ENCODE data around the gene BCL2L15.

The BCL2L15 gene

DNA sequence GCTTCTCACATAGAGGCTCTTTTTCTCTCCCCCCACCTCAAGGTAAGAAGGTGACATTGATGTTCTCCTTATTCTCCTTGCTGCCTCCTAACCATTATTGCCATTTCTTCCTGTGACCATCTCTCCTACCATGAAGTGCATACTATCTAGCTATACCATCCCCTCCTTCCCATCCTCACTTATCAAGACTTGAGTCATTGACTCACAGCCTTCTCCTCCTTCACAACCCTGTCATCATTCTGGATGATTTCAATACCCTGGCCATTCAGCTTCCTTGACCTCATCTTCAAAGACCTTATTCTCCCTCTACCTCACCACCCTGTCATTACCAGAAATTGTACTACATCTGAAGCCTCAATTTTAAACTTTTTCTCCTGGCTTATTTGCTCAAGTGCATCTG is 30.9 kb upstream of the BCL2L15 start:
- H3K9me3 ChIP-seq (ENCODE audit: control insufficient read depth, insufficient read depth, low read length): no peaks in the 10 kb centered on the region
- no peaks in the 10 kb centered on the region for H3K4me1 ChIP-seq (ENCODE audit: insufficient read depth, low read length)
- no peaks in the 10 kb centered on the region for H3K36me3 ChIP-seq (ENCODE audit: insufficient read depth, low read length)
- no peak overlapping the region for H3K9ac ChIP-seq (ENCODE audit: low read depth, low read length)

GRCh38 chr1:113917400-113918082 is 30.2 kb upstream of the BCL2L15 start:
- no peak overlapping the region for H3K9ac ChIP-seq (ENCODE audit: low read depth, low read length)
- H3K36me3 ChIP-seq (ENCODE audit: insufficient read depth, low read length): no peaks in the 10 kb centered on the region
- no peaks in the 10 kb centered on the region for H3K4me1 ChIP-seq (ENCODE audit: insufficient read depth, low read length)
- H3K9me3 ChIP-seq (ENCODE audit: control insufficient read depth, insufficient read depth, low read length): no peaks in the 10 kb centered on the region

DNA sequence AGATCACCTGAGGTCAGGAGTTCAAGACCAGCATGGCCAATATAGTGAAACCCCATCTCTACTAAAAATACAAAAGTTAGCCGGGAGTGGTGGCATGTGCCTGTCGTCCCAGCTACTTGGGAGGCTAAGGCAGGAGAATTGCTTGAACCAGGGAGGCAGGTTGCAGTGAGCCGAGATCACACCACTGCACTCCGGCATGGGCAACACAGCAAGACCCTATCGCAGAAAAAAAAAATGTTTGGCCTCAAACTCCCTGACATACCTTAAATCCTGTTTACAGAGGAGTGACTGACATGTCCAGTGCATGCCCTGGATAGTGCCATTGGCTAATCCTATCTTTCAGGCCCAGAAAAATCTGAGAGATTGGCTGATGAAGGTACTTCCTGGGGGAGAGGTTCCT is 29.6 kb upstream of the BCL2L15 start:
- Histone ChIP-seq H3K36me3 (ENCODE audit: insufficient read depth, low read length) (peaks cover 3% of the 10 kb centered on the region; the same call in 1 of the 2 replicates), H3K9me3 (ENCODE audit: control insufficient read depth, insufficient read depth, low read length) (no peaks in the 10 kb centered on the region), H3K9ac (ENCODE audit: low read depth, low read length) (no peak overlapping the region), H3K4me1 (ENCODE audit: insufficient read depth, low read length) (no peaks in the 10 kb centered on the region)

DNA sequence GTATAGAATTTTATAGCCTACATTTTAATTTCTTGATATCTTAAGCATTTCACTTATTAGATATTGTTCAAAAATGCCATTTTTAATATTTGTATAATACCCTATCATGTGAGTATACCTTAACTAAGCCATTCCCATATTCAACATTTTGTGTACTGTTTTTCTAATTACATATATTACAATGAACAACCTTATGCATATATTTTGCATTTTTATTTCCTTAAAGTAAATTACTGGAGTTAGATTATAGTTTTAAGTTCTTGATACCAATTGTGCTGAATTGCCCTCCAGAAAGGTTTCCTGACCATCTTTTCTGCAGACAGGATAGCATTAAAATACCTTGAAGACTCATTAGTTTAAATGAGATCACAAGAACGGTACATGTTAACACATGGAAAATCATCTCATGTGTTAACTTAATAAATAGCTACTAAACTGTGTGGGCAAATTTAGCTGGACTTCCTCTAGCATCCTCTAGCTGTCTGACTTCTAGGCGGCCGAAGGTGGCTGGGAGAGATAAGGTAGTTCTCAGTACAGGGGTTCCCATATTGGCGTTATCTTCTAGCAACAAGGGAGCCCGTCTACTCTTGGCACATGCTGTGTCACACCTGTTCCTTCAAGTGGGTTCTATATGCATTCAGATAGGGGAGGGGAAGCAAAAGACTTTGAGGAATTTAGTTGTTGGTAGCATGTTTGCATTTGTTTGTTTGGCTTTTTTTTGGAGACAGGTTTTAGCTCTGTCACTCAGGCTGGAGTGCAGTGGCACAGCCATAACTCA is 26.7 kb upstream of the BCL2L15 start:
- Histone ChIP-seq H3K9me3 (ENCODE audit: control insufficient read depth, insufficient read depth, low read length) (no peaks in the 10 kb centered on the region), H3K36me3 (ENCODE audit: insufficient read depth, low read length) (peaks cover 6% of the 10 kb centered on the region), H3K4me1 (ENCODE audit: insufficient read depth, low read length) (no peaks in the 10 kb centered on the region), H3K9ac (ENCODE audit: low read depth, low read length) (no peak overlapping the region)

- Histone ChIP-seq H3K4me1 (ENCODE audit: insufficient read depth, low read length) (no peaks in the 10 kb centered on the region), H3K9me3 (ENCODE audit: control insufficient read depth, insufficient read depth, low read length) (no peaks in the 10 kb centered on the region), H3K9ac (ENCODE audit: low read depth, low read length) (no peak overlapping the region), H3K36me3 (ENCODE audit: insufficient read depth, low read length) (peaks cover 7% of the 10 kb centered on the region)
These were observed 25.9 kb upstream of the BCL2L15 start for GRCh38 chr1:113913312-113913668.

- Histone ChIP-seq H3K9me3 (ENCODE audit: control insufficient read depth, insufficient read depth, low read length) (no peaks in the 10 kb centered on the region), H3K4me1 (ENCODE audit: insufficient read depth, low read length) (no peaks in the 10 kb centered on the region), H3K36me3 (ENCODE audit: insufficient read depth, low read length) (peaks cover 12% of the 10 kb centered on the region), H3K9ac (ENCODE audit: low read depth, low read length) (no peak overlapping the region)
These were observed 25.4 kb upstream of the BCL2L15 start for GRCh38 chr1:113912594-113913311.

- H3K9ac ChIP-seq (ENCODE audit: low read depth, low read length): peak overlapping the region; percentile 94
- no peaks in the 10 kb centered on the region for H3K9me3 ChIP-seq (ENCODE audit: control insufficient read depth, insufficient read depth, low read length)
- H3K4me1 ChIP-seq (ENCODE audit: insufficient read depth, low read length): peaks cover 3% of the 10 kb centered on the region
- H3K36me3 ChIP-seq (ENCODE audit: insufficient read depth, low read length): peaks cover 5% of the 10 kb centered on the region; the same call in 1 of the 2 replicates
These were observed 18.1 kb upstream of the BCL2L15 start for GRCh38 chr1:113905435-113905861.

DNA sequence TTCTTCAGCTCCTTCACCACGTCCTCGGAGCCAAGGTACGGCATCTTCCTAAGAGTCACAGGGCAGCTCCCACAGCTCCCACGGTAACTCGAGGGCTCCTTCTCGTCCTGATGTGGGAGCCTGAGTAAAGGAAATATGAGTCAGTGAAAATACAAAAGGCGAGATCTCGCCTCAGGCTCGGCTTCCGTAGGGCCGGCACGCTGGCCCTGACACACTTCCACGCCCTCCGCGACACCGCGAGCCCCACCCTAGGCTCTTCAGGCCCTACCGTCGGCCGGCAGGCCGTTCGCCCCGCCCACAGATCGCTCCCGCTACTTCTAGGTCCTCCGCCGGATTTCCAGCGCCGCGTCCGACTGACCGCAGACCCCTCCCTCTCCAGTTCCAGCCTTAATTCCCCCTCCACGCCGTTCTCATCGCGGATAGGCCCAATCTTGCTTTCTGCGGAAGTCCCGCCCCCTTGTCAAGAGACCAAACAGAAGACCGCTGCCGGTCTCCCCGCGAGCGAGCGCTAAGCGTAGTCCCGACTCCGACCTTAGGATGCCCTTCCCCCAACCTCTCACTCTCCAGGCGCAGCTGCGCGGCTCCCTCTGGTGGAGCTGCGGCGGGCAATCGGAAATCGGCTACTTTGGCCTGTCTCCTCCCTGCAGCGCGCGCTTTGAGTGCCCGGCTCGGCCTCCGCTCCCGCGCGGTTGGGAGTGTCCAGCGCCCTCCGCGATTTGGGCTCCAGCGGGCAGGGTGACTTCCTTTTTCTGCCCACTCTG is 17.5 kb upstream of the BCL2L15 start, which contains the start of the genes AP4B1 and DCLRE1B:
AP4B1 (minus strand) TSS at position 126 of the 761 bp plus-strand sequence; CDS start at position 44, 82 bp downstream.
DCLRE1B (plus strand) TSS at position 653 of the 761 bp plus-strand sequence. CDS start 261 bp downstream, outside the sequence.
- Histone ChIP-seq H3K9ac (ENCODE audit: low read depth, low read length) (peak within 1 kb of the TSS; percentile 94), H3K4me1 (ENCODE audit: insufficient read depth, low read length) (peaks cover 3% of the 10 kb centered on the region), H3K9me3 (ENCODE audit: control insufficient read depth, insufficient read depth, low read length) (no peaks in the 10 kb centered on the region), H3K36me3 (ENCODE audit: insufficient read depth, low read length) (peaks cover 10% of the 10 kb centered on the region; the same call in 1 of the 2 replicates)

DNA sequence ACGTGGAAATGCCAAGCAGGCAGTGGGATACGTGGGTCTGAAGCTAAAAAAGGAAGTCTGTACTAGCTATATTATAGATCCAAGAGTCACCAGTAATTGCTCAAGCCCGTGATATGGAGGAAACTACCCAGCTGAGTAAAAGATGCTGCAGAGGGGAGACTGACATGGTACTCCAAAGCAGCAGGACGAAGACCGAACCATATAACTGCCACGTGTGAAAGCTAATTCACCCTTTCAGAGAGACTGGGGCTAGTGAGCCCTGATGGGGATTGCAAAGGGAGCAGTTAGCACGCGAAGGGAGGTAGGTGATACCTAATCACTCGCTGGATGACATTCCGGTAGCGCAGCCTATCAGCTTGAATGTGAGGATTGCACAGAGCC is 16.9 kb upstream of the BCL2L15 start:
- Histone ChIP-seq H3K4me1 (ENCODE audit: insufficient read depth, low read length) (peaks cover 3% of the 10 kb centered on the region), H3K9me3 (ENCODE audit: control insufficient read depth, insufficient read depth, low read length) (no peaks in the 10 kb centered on the region), H3K36me3 (ENCODE audit: insufficient read depth, low read length) (peaks cover 14% of the 10 kb centered on the region), H3K9ac (ENCODE audit: low read depth, low read length) (peak overlapping the region; percentile 84)

- H3K9me3 ChIP-seq (ENCODE audit: control insufficient read depth, insufficient read depth, low read length): no peaks in the 10 kb centered on the region
- H3K4me1 ChIP-seq (ENCODE audit: insufficient read depth, low read length): peaks cover 3% of the 10 kb centered on the region
- peaks cover 14% of the 10 kb centered on the region for H3K36me3 ChIP-seq (ENCODE audit: insufficient read depth, low read length)
- H3K9ac ChIP-seq (ENCODE audit: low read depth, low read length): peak overlapping the region; percentile 84; the same call in 1 of the 2 replicates
These were observed 16.3 kb upstream of the BCL2L15 start for GRCh38 chr1:113903501-113904292.

DNA sequence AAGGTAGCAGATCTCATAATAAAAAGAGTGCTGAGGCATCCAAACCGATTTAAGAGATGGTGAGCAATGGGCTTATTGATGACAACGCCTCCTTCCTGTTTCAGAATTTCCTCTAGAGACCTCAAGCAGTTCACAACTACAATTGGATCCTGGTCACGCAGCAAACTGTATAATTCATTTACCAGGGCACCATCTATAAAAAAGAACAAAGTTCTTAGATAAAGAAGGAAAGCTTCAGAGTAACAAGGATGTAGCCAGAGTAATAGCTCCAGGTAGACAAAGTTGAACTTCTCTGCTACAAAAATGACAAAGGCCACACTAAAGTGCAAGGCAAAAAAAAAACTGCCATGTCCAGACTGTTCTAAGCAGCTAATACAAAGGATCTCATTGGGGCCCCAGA is 13.8 kb upstream of the BCL2L15 start:
- no peak overlapping the region for H3K9ac ChIP-seq (ENCODE audit: low read depth, low read length)
- H3K36me3 ChIP-seq (ENCODE audit: insufficient read depth, low read length): peaks cover 8% of the 10 kb centered on the region
- H3K4me1 ChIP-seq (ENCODE audit: insufficient read depth, low read length): peaks cover 3% of the 10 kb centered on the region
- H3K9me3 ChIP-seq (ENCODE audit: control insufficient read depth, insufficient read depth, low read length): no peaks in the 10 kb centered on the region

DNA sequence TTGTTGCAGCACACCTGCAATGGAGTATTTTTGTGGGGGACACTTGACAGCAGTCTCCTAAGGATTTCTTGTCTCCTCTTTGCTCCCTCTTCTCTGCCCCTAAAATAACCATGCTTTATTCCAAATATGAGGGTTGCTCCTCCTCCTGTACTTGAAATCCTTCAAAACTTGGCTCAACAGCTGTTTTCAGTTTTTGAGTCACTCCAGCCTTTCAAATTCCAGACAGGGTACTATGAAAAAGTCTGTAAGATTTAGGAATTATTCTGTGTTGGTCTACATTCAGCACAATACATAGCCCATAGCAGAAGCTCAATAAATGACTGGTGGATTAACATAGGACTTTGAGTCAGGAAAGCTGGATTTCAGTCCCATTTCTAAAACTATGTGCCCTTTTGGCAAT is 11.7 kb upstream of the BCL2L15 start:
- Histone ChIP-seq H3K4me1 (ENCODE audit: insufficient read depth, low read length) (peaks cover 3% of the 10 kb centered on the region), H3K9ac (ENCODE audit: low read depth, low read length) (no peak overlapping the region), H3K36me3 (ENCODE audit: insufficient read depth, low read length) (peaks cover 11% of the 10 kb centered on the region), H3K9me3 (ENCODE audit: control insufficient read depth, insufficient read depth, low read length) (no peaks in the 10 kb centered on the region)

DNA sequence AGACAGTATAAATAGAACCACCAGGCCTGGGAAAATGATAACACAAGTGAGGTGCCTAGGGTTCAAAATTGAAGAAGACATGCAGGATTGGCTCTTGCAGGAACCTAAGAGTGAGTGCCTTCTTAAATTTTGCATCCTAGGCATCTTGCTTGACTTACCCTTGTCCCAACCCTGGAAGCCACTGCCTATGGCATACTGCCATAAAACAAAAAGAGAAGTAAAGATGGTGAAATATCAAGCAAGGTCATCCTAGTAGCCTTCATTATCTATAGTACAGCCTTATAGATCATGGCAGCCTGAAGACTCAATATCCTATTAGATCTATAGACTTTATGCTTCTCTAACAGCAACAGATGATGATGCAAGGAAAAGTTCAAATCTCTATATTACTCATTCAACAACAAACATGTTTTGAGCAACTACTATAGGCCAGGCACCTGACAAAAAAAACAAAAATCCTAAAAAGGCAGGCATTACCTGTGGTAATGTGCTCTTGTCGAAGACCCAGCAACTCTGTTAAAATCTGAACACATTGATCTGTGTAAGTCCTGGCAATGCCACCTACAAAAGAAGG is 10.9 kb upstream of the BCL2L15 start:
- H3K9me3 ChIP-seq (ENCODE audit: control insufficient read depth, insufficient read depth, low read length): no peaks in the 10 kb centered on the region
- H3K9ac ChIP-seq (ENCODE audit: low read depth, low read length): no peak overlapping the region
- peaks cover 11% of the 10 kb centered on the region for H3K36me3 ChIP-seq (ENCODE audit: insufficient read depth, low read length)

More for the DNA sequence above, 10.9 kb upstream of the BCL2L15 start:
- peaks cover under 1% of the 10 kb centered on the region; the same call in 1 of the 2 replicates for H3K4me1 ChIP-seq (ENCODE audit: insufficient read depth, low read length)

All from ES-I3 (cell line).